DND-41 (cell line): ENCODE data around the gene EDEM3.
"Not testable (repeated sequence)": the region's sequence is repeated elsewhere in the genome, so short reads cannot be mapped to it uniquely, and the experiment has no call there.

ENCODE experiments used
- ATAC-seq: fragments of 200-7000 bp; cut with Tn5 transposase; 3 replicates; pipeline ENCODE4 v1.9.1; 2021; ENCODE audit warnings: low read depth; ENCODE audit not compliant: insufficient read depth
- DNase-seq: peaks from one replicate; pipeline ENCODE4 v3.0.0-alpha.2; 2020
- H2AFZ ChIP-seq: 2 replicates; pipeline ENCODE4 v1.6.0; 2012; ENCODE audit warnings: low read depth, low read length
- H3K27ac ChIP-seq: 2 replicates; pipeline ENCODE4 v1.5.1; 2012; ENCODE audit warnings: low read length, inconsistent platforms
- H3K27me3 ChIP-seq: fragments of 200-600 bp; sonication (generic); 2 replicates; pipeline ENCODE4 v1.6.0; 2012; ENCODE audit warnings: low read length, mild to moderate bottlenecking, inconsistent platforms; ENCODE audit not compliant: insufficient read depth, poor library complexity
- H3K36me3 ChIP-seq: 2 replicates; pipeline ENCODE4 v1.5.1; 2012; ENCODE audit warnings: low read length, inconsistent platforms; ENCODE audit not compliant: insufficient read depth
- H3K4me1 ChIP-seq: 2 replicates; pipeline ENCODE4 v1.5.1; 2012; ENCODE audit warnings: mild to moderate bottlenecking, low read length; ENCODE audit not compliant: insufficient read depth
- H3K4me2 ChIP-seq: 2 replicates; pipeline ENCODE4 v1.6.0; 2012; ENCODE audit warnings: mild to moderate bottlenecking, moderate library complexity, low read length, inconsistent platforms; ENCODE audit not compliant: insufficient read depth
- H3K4me3 ChIP-seq, 2 experiments: fragments of 200-600 bp in 1 of 2; shearing (Covaris generic) in 1 of 2; 2 replicates each; pipeline ENCODE4 v1.5.1; 2012 to 2016; ENCODE audit warnings: inconsistent platforms in 2 of 2, low read length in 2 of 2, mild to moderate bottlenecking in 2 of 2, low read depth in 1 of 2, moderate library complexity in 1 of 2
- H3K79me2 ChIP-seq: 2 replicates; pipeline ENCODE4 v1.6.0; 2012; ENCODE audit warnings: low read length, inconsistent platforms; ENCODE audit not compliant: insufficient read depth
- H3K9ac ChIP-seq: 2 replicates; pipeline ENCODE4 v1.6.0; 2012; ENCODE audit warnings: low read depth, mild to moderate bottlenecking, inconsistent platforms, low read length, moderate library complexity
- H3K9me3 ChIP-seq: 2 replicates; pipeline ENCODE4 v1.5.1; 2012; ENCODE audit warnings: low read length, moderate library complexity, mild to moderate bottlenecking, inconsistent platforms; ENCODE audit not compliant: insufficient read depth, severe bottlenecking
- H4K20me1 ChIP-seq: 2 replicates; pipeline ENCODE4 v1.6.0; 2012; ENCODE audit warnings: low read length; ENCODE audit not compliant: insufficient read depth
- CTCF ChIP-seq: IDR thresholded peaks from 2 replicates; pipeline ENCODE4 v1.5.1; 2012; ENCODE audit warnings: borderline replicate concordance, low read length, moderate library complexity, mild to moderate bottlenecking; ENCODE audit not compliant: poor library complexity, severe bottlenecking; ENCODE audit errors: extremely low read depth
- EZH2 ChIP-seq: IDR thresholded peaks from 3 replicates; pipeline ENCODE4 v1.6.1; 2012; ENCODE audit warnings: borderline replicate concordance, low read depth, mild to moderate bottlenecking, moderate library complexity, low read length, inconsistent platforms; ENCODE audit not compliant: severe bottlenecking

Gene EDEM3

GRCh38 chr1:184684285-184685074 lies 70.2 kb downstream of the EDEM3 start:
- DNase-seq (no peak), ATAC-seq (no peak)
- Histone ChIP-seq H3K4me3 (no peak overlapping the region), H4K20me1 (no peaks in the 10 kb centered on the region), H3K27me3 (no peaks in the 10 kb centered on the region), H3K4me1 (no peaks in the 10 kb centered on the region), H2AFZ (no peak overlapping the region), H3K36me3 (no peaks in the 10 kb centered on the region), H3K9me3 (no peaks in the 10 kb centered on the region), H3K79me2 (no peaks in the 10 kb centered on the region), H3K4me2 (no peak overlapping the region), H3K27ac (no peak overlapping the region), H3K9ac (no peak overlapping the region)
- no peak for TF ChIP-seq CTCF
- no peak for TF ChIP-seq EZH2

- no peak overlapping the region for H2AFZ ChIP-seq
- no peaks in the 10 kb centered on the region for H3K27me3 ChIP-seq
- TF ChIP-seq EZH2 = no peak
- no peak for TF ChIP-seq CTCF
- no peak overlapping the region for H3K4me2 ChIP-seq
- H3K9me3 ChIP-seq = no peaks in the 10 kb centered on the region
- H3K9ac ChIP-seq = no peak overlapping the region
- no peaks in the 10 kb centered on the region for H3K4me1 ChIP-seq
- no peak for DNase-seq
- ATAC-seq = no peak
- no peak overlapping the region for H3K27ac ChIP-seq
- H3K4me3 ChIP-seq = no peak overlapping the region
- no peaks in the 10 kb centered on the region for H4K20me1 ChIP-seq
- no peaks in the 10 kb centered on the region for H3K36me3 ChIP-seq
- no peaks in the 10 kb centered on the region for H3K79me2 ChIP-seq
These were observed 71.7 kb downstream of the EDEM3 start for GRCh38 chr1:184682956-184683355.

GRCh38 chr1:184680611-184681225 lies 73.9 kb downstream of the EDEM3 start:
- not testable (repeated sequence) for H3K27ac ChIP-seq, H3K36me3 ChIP-seq, H3K27me3 ChIP-seq, H3K4me1 ChIP-seq, H3K9me3 ChIP-seq, H3K4me3 ChIP-seq, H3K9ac ChIP-seq, H2AFZ ChIP-seq, ATAC-seq, H4K20me1 ChIP-seq, DNase-seq, H3K79me2 ChIP-seq, H3K4me2 ChIP-seq

- not testable (repeated sequence) for H3K27me3 ChIP-seq, H3K9ac ChIP-seq, H3K27ac ChIP-seq, ATAC-seq, H3K4me3 ChIP-seq, H3K79me2 ChIP-seq, H3K4me2 ChIP-seq, H3K36me3 ChIP-seq, H4K20me1 ChIP-seq, DNase-seq, H2AFZ ChIP-seq, H3K9me3 ChIP-seq, H3K4me1 ChIP-seq
These were observed 75.2 kb downstream of the EDEM3 start for GRCh38 chr1:184679472-184679871.
